BE2C (cell line): ENCODE measurements around the gene LUC7L3.
"Not testable (repeated sequence)": the region's sequence is repeated elsewhere in the genome, so short reads cannot be mapped to it uniquely, and the experiment has no call there.

Experiments used
- DNase-seq: peaks from one replicate; pipeline ENCODE4 v3.0.0-alpha.2; 2020
- H3K27me3 ChIP-seq: fragments of 250-450 bp; sonication (Bioruptor Pico); 2 replicates; pipeline ENCODE4 v1.5.1; 2020; ENCODE audit warnings: mild to moderate bottlenecking
- H3K36me3 ChIP-seq: fragments of 250-450 bp; sonication (Bioruptor Pico); 2 replicates; pipeline ENCODE4 v1.5.1; 2020; ENCODE audit warnings: mild to moderate bottlenecking
- H3K4me1 ChIP-seq: fragments of 250-450 bp; sonication (Bioruptor Pico); 2 replicates; pipeline ENCODE4 v1.5.1; 2020
- H3K4me3 ChIP-seq: 2 replicates; pipeline ENCODE4 v1.5.1; 2011; ENCODE audit warnings: low read depth, low read length
- H3K9me3 ChIP-seq: fragments of 250-450 bp; sonication (Bioruptor Pico); 2 replicates; pipeline ENCODE4 v1.5.1; 2020
- TF ChIP-seq, protein P1 (sequence below): IDR thresholded peaks from 2 replicates; pipeline ENCODE4 v1.5.1; 2012; ENCODE audit warnings: mild to moderate bottlenecking, low read depth, low read length

Gene LUC7L3

DNA sequence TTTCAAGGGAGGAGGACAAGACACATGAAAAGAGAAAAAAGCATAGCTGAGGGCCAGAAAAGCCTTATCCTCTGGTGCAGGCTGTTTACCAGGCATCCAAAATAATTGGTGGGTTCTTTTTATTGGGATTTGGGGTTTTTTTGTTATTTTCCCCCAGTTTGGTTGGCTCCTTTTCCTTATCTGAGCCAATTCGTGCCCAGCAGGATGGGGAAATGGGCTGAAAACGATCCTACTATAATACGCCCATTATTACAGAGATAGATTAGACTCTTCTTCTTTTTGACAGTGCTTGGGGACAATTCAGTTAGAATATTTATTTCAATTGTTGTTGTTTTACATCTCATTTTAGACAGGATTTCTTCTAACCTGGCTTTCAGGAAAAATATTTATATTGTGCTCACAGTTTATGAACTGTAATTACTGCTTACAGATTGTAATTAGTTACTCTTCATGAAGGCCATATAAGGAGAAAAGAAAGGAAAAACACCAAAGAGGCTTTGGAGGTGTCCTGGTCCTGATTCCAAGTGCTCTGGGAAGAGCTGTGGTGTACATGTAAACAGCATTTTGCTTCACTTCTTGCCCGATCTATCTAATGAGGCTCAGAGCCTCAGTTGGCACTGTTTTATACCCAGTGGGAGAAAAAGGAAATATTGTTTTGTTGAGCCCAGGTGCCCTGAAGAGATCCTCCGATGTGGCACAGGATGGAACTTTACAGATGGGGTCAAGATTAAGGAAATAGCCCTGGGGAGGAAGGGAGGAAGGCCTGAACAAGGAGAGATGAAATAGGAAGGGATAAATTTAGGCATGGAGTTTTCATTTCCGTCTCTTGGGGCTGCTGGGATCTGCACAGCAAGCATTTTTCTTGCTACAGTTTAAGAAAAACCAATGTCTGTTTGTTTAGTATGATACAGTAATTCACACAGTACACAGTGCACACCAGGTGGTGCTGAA lies 11.1 kb upstream of the LUC7L3 start:
- peaks cover 18% of the 10 kb centered on the region for H3K36me3 ChIP-seq
- TF ChIP-seq, protein P1, sequence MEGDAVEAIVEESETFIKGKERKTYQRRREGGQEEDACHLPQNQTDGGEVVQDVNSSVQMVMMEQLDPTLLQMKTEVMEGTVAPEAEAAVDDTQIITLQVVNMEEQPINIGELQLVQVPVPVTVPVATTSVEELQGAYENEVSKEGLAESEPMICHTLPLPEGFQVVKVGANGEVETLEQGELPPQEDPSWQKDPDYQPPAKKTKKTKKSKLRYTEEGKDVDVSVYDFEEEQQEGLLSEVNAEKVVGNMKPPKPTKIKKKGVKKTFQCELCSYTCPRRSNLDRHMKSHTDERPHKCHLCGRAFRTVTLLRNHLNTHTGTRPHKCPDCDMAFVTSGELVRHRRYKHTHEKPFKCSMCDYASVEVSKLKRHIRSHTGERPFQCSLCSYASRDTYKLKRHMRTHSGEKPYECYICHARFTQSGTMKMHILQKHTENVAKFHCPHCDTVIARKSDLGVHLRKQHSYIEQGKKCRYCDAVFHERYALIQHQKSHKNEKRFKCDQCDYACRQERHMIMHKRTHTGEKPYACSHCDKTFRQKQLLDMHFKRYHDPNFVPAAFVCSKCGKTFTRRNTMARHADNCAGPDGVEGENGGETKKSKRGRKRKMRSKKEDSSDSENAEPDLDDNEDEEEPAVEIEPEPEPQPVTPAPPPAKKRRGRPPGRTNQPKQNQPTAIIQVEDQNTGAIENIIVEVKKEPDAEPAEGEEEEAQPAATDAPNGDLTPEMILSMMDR: no peak
- no peaks in the 10 kb centered on the region for H3K9me3 ChIP-seq
- no peaks in the 10 kb centered on the region for H3K27me3 ChIP-seq
- peak overlapping the region; percentile 89 for H3K4me3 ChIP-seq
- peaks cover 4% of the 10 kb centered on the region for H3K4me1 ChIP-seq
- no peak for DNase-seq

DNA sequence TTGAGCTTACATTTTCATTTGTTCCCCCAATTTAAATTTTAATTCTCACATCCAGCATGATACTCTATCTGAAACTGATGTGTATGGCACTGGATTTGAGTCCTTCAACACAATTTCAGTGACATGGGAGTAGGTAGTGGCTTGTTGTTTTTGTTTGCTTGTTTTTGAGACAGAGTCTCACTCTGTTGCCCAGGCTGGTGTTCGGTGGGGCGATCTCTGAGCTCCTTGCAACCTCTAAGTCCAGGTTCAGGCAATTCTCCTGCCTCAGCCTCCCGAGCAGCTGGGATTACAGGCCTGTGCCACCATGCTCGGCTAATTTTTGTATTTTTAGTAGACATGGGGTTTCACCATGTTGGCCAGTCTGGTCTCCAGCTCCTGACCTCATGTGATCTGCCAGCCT lies 10.3 kb upstream of the LUC7L3 start:
- not testable (repeated sequence) for H3K9me3 ChIP-seq, DNase-seq, H3K4me1 ChIP-seq, H3K27me3 ChIP-seq
- Histone ChIP-seq H3K36me3 (peaks cover 13% of the 10 kb centered on the region), H3K4me3 (peak overlapping the region; percentile 89)

DNA sequence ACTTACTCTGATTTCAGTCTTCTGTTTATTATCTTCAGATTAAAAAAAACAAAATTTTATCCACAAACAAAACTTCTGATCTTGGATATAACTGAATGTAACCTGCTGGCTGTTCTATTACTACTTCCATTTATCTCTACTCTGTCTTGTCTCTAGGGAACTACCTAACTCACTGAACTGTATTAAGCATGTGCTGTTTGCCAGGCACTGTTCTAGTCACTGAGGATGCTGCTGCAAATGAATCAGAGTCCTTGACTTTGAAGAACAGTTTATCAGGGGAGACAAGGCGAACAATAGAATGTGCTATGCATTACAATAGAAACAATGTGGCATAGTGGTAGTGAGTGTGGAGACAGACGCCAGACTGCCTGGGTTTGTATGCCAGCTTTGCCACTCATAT lies 9.4 kb upstream of the LUC7L3 start:
- no peaks in the 10 kb centered on the region for H3K27me3 ChIP-seq
- DNase-seq: no peak
- TF ChIP-seq, protein P1: no peak
- peaks cover 8% of the 10 kb centered on the region for H3K36me3 ChIP-seq
- no peaks in the 10 kb centered on the region for H3K9me3 ChIP-seq
- no peak overlapping the region for H3K4me3 ChIP-seq
- H3K4me1 ChIP-seq: peaks cover 4% of the 10 kb centered on the region

DNA sequence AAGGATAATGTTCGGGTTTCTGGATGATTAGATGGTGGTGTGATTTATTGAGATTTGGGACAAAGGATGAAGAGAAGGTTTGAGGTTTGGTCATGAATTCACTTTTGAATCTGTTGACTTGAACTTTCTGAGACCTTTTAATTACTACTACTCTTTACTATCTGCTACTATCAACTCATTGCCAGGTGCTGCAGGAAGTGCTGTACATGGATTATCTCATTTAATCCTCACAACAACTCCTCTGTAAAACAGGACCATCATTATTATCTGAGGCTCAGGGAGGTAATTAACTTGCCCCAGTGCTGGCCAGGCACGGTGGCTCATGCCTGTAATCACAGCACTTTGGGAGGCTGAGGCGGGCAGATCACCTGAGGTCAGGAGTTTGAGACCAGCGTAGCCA lies 8.8 kb upstream of the LUC7L3 start:
- H3K27me3 ChIP-seq: no peaks in the 10 kb centered on the region
- peaks cover 6% of the 10 kb centered on the region for H3K36me3 ChIP-seq
- no peaks in the 10 kb centered on the region for H3K9me3 ChIP-seq
- no peak overlapping the region for H3K4me3 ChIP-seq
- TF ChIP-seq, protein P1: no peak
- H3K4me1 ChIP-seq: peaks cover 5% of the 10 kb centered on the region
- no peak for DNase-seq

DNA sequence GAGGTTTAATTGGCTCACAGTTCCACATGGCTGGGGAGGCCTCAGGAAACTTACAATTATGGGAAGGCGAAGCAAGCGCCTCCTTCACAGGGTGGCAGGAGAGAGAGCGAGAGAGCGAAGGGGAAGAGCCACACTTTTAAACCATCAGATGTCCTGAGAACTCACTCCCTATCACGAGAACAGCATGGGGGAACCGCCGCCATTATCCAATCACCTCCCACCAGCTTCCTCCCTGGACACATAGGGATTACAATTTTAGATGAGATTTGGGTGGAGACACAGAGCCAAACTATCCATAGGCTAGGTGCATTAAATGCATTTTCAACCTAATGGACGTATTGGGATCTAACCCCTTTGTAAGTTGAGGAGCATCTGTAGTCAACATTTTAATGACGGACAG lies 6.8 kb upstream of the LUC7L3 start:
- DNase-seq: no peak
- H3K9me3 ChIP-seq: no peaks in the 10 kb centered on the region
- no peak overlapping the region for H3K4me3 ChIP-seq
- peaks cover 11% of the 10 kb centered on the region for H3K4me1 ChIP-seq
- H3K27me3 ChIP-seq: no peaks in the 10 kb centered on the region
- TF ChIP-seq, protein P1: no peak
- no peaks in the 10 kb centered on the region for H3K36me3 ChIP-seq

DNA sequence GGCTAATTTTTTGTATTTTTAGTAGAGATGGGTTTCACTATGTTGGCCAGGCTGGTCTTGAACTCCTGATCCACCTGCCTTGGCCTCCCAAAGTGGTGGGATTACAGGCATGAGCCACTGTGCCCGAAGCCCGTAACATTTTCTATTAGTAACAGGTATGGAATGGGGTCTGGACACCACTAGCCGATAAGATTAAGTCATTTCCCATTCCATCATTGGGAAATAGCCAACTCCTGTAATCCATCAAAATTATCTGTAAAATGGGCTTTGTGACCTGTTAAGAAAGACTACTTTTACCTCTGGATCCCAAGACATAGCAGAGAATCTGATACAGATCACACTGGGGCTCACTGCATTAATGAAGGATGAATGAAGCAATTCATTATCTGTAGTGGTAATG lies 3.9 kb upstream of the LUC7L3 start:
- TF ChIP-seq, protein P1: no peak
- Histone ChIP-seq H3K27me3 (no peaks in the 10 kb centered on the region), H3K4me1 (peaks cover 7% of the 10 kb centered on the region), H3K4me3 (no peak overlapping the region), H3K9me3 (no peaks in the 10 kb centered on the region), H3K36me3 (no peaks in the 10 kb centered on the region)
- no peak for DNase-seq
